ENCODE data around the gene ZNF532.

GRCh38 chr18:58827886-58828285 is 36.8 kb upstream of the ZNF532 start:
- TF ChIP-seq CTCF (conservative IDR thresholded peaks at IDR 0.05; ENCODE audit: low read length) = no peak
- TF ChIP-seq EZH2phosphoT487 (IDR thresholded peaks at IDR 0.05; ENCODE audit: borderline replicate concordance) = no peak
